ENCODE results near the gene CEP63. TPM values are rescaled to one million over a fixed set of nuclear protein-coding genes. Genes with fewer than 3 reads are reported as not detected.

CEP63 gene
- total and polyA plus RNA-seq, 9 of the 15 experiments (the other 6 are each of a cell fraction or from before 2014, with no cell fraction given), result 5.1 to 17.8 (median 10.6) TPM

DNA sequence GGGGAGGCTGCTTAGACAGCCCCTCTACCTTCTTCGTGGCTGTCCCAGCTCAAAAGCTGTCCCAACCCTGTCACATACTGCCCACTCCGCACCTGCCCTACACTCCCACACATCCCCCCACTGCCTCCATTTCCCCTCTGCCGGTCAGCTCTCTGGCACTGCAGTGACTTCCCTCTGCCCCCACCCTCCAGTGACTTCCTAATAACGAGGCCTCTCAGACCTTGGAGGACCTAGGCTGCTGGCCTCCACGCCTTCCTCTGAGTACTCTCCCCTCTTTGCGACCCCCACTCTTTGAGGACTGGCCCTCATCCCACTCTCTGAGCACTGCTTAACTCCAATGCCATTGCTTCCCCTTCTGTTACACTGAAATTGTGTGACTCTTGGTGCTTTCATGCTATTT lies 119.7 kb downstream of the CEP63 start (continued):
- TF ChIP-seq, protein P1, sequence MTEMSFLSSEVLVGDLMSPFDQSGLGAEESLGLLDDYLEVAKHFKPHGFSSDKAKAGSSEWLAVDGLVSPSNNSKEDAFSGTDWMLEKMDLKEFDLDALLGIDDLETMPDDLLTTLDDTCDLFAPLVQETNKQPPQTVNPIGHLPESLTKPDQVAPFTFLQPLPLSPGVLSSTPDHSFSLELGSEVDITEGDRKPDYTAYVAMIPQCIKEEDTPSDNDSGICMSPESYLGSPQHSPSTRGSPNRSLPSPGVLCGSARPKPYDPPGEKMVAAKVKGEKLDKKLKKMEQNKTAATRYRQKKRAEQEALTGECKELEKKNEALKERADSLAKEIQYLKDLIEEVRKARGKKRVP (CRISPR knock-in tag; IDR thresholded peaks at IDR 0.05), result no peak
- TF ChIP-seq C11orf30 (IDR thresholded peaks at IDR 0.05; ENCODE audit: low read depth) (no peak), CTBP1 (IDR thresholded peaks at IDR 0.05; ENCODE audit: borderline replicate concordance) (no peak), BCOR (IDR thresholded peaks at IDR 0.05) (no peak), ZNF3 (CRISPR knock-in tag; IDR thresholded peaks at IDR 0.05) (no peak), CXXC5 (CRISPR knock-in tag; IDR thresholded peaks at IDR 0.05) (no peak)
- TF ChIP-seq, protein P2, sequence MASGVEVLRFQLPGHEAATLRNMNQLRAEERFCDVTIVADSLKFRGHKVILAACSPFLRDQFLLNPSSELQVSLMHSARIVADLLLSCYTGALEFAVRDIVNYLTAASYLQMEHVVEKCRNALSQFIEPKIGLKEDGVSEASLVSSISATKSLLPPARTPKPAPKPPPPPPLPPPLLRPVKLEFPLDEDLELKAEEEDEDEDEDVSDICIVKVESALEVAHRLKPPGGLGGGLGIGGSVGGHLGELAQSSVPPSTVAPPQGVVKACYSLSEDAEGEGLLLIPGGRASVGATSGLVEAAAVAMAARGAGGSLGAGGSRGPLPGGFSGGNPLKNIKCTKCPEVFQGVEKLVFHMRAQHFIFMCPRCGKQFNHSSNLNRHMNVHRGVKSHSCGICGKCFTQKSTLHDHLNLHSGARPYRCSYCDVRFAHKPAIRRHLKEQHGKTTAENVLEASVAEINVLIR (CRISPR knock-in tag; IDR thresholded peaks at IDR 0.05), result no peak
- TF ChIP-seq, protein P3, sequence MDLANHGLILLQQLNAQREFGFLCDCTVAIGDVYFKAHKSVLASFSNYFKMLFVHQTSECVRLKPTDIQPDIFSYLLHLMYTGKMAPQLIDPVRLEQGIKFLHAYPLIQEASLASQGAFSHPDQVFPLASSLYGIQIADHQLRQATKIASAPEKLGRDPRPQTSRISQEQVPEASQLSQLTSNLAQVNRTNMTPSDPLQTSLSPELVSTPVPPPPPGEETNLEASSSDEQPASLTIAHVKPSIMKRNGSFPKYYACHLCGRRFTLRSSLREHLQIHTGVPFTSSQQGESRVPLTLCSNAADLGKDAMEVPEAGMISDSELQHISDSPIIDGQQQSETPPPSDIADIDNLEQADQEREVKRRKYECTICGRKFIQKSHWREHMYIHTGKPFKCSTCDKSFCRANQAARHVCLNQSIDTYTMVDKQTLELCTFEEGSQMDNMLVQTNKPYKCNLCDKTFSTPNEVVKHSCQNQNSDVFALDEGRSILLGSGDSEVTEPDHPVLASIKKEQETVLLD (IDR thresholded peaks at IDR 0.05), result no peak
- TF ChIP-seq, protein P4, sequence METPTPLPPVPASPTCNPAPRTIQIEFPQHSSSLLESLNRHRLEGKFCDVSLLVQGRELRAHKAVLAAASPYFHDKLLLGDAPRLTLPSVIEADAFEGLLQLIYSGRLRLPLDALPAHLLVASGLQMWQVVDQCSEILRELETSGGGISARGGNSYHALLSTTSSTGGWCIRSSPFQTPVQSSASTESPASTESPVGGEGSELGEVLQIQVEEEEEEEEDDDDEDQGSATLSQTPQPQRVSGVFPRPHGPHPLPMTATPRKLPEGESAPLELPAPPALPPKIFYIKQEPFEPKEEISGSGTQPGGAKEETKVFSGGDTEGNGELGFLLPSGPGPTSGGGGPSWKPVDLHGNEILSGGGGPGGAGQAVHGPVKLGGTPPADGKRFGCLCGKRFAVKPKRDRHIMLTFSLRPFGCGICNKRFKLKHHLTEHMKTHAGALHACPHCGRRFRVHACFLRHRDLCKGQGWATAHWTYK (CRISPR knock-in tag; IDR thresholded peaks at IDR 0.05), result no peak
